Mucosa of rectum (tissue), 2 donors: Measurements from ENCODE around the gene CYB561A3.
"Not testable (repeated sequence)": the region's sequence is repeated elsewhere in the genome, so short reads cannot be mapped to it uniquely, and the experiment has no call there.

Experiments used
- H3K27ac ChIP-seq, 2 donors: one replicate each; pipeline ENCODE4 v1.7.0; 2013; ENCODE audit warnings: inconsistent platforms in 2 of 2, low read depth in 2 of 2, low read length in 2 of 2
- H3K27me3 ChIP-seq, 2 donors: one replicate each; pipeline ENCODE4 v1.7.0; 2013; ENCODE audit warnings: low read length in 2 of 2; ENCODE audit not compliant: control insufficient read depth in 2 of 2, insufficient read depth in 2 of 2
- H3K36me3 ChIP-seq, 2 donors: one replicate each; pipeline ENCODE4 v1.7.0; 2013; ENCODE audit warnings: low read length in 2 of 2; ENCODE audit not compliant: control insufficient read depth in 2 of 2, insufficient read depth in 2 of 2
- H3K4me1 ChIP-seq, 2 donors: one replicate each; pipeline ENCODE4 v1.7.0; 2013; ENCODE audit warnings: low read length in 2 of 2, mild to moderate bottlenecking in 1 of 2; ENCODE audit not compliant: control insufficient read depth in 2 of 2, insufficient read depth in 2 of 2
- H3K4me3 ChIP-seq, 2 donors: one replicate each; pipeline ENCODE4 v1.7.0; 2013; ENCODE audit warnings: low read length in 2 of 2
- H3K9ac ChIP-seq, 2 donors: one replicate each; pipeline ENCODE4 v1.7.0; 2013; ENCODE audit warnings: low read length in 2 of 2, low read depth in 1 of 2, mild to moderate bottlenecking in 1 of 2
- H3K9me3 ChIP-seq, 2 donors: one replicate each; pipeline ENCODE4 v1.7.0; 2013; ENCODE audit warnings: low read length in 2 of 2; ENCODE audit not compliant: control insufficient read depth in 2 of 2
- donor health status: healthy.
- donor health status: Normal muscosa, but diverticular disease.

Gene CYB561A3

GRCh38 chr11:61384271-61385242, 22.9 kb upstream of the CYB561A3 start:
- Histone ChIP-seq H3K4me1 (peaks cover 2 to 5% of the 10 kb centered on the region in 2 donors), H3K27ac (no peak overlapping the region), H3K4me3 (no peak overlapping the region), H3K36me3 (no peaks in the 10 kb centered on the region), H3K9me3 (no peaks in the 10 kb centered on the region), H3K9ac (no peak overlapping the region), H3K27me3 (no peaks in the 10 kb centered on the region)

GRCh38 chr11:61383859-61384258, 22.2 kb upstream of the CYB561A3 start:
- not testable (repeated sequence) for H3K27ac ChIP-seq, H3K27me3 ChIP-seq, H3K4me1 ChIP-seq, H3K9me3 ChIP-seq, H3K9ac ChIP-seq, H3K4me3 ChIP-seq, H3K36me3 ChIP-seq

- H3K36me3 ChIP-seq: no peaks in the 10 kb centered on the region
- H3K27ac ChIP-seq: no peak overlapping the region
- no peak overlapping the region for H3K4me3 ChIP-seq
- H3K27me3 ChIP-seq: no peaks in the 10 kb centered on the region
- no peaks in the 10 kb centered on the region for H3K9me3 ChIP-seq
- H3K9ac ChIP-seq: no peak overlapping the region
- peaks cover 2 to 5% of the 10 kb centered on the region in 2 donors for H3K4me1 ChIP-seq
Measured at GRCh38 chr11:61380884-61381283, 19.2 kb upstream of the CYB561A3 start.

- H3K4me3 ChIP-seq: no peak overlapping the region
- H3K4me1 ChIP-seq: peaks cover 0 to 2% of the 10 kb centered on the region in 2 donors
- H3K36me3 ChIP-seq: no peaks in the 10 kb centered on the region
- no peaks in the 10 kb centered on the region for H3K27me3 ChIP-seq
- H3K27ac ChIP-seq: no peak overlapping the region
- H3K9ac ChIP-seq: no peak overlapping the region
- H3K9me3 ChIP-seq: no peaks in the 10 kb centered on the region
Measured at GRCh38 chr11:61378713-61379313, 17.1 kb upstream of the CYB561A3 start.

- Histone ChIP-seq H3K9me3 (no peaks in the 10 kb centered on the region), H3K4me3 (no peak overlapping the region), H3K9ac (no peak overlapping the region), H3K27ac (no peak overlapping the region), H3K36me3 (no peaks in the 10 kb centered on the region), H3K4me1 (peaks cover 0 to 2% of the 10 kb centered on the region in 2 donors), H3K27me3 (no peaks in the 10 kb centered on the region)
Measured at GRCh38 chr11:61377461-61378160, 15.9 kb upstream of the CYB561A3 start.

GRCh38 chr11:61375761-61376108, 14.1 kb upstream of the CYB561A3 start:
- Histone ChIP-seq H3K4me1 (peaks cover 0 to 2% of the 10 kb centered on the region in 2 donors), H3K4me3 (no peak overlapping the region), H3K36me3 (no peaks in the 10 kb centered on the region), H3K27ac (no peak overlapping the region), H3K9ac (no peak overlapping the region), H3K9me3 (no peaks in the 10 kb centered on the region), H3K27me3 (no peaks in the 10 kb centered on the region)

- no peaks in the 10 kb centered on the region for H3K27me3 ChIP-seq
- H3K9ac ChIP-seq: no peak overlapping the region
- no peak overlapping the region for H3K27ac ChIP-seq
- no peak overlapping the region for H3K4me3 ChIP-seq
- H3K36me3 ChIP-seq: peaks cover 18 to 20% of the 10 kb centered on the region in 2 donors
- H3K4me1 ChIP-seq: no peaks in the 10 kb centered on the region
- no peaks in the 10 kb centered on the region for H3K9me3 ChIP-seq
Measured at GRCh38 chr11:61372659-61373420, 11.2 kb upstream of the CYB561A3 start.

- H3K36me3 ChIP-seq: peaks cover 39 to 41% of the 10 kb centered on the region in 2 donors
- no peak overlapping the region for H3K9ac ChIP-seq
- no peaks in the 10 kb centered on the region for H3K27me3 ChIP-seq
- H3K27ac ChIP-seq: no peak overlapping the region
- H3K4me3 ChIP-seq: no peak overlapping the region
- no peaks in the 10 kb centered on the region for H3K9me3 ChIP-seq
- H3K4me1 ChIP-seq: no peaks in the 10 kb centered on the region
Measured at GRCh38 chr11:61370349-61371005, 8.8 kb upstream of the CYB561A3 start.
